PC-3 (cell line): ENCODE data around the gene ZBTB7C. TPM values are rescaled to one million over a fixed set of nuclear protein-coding genes. Genes with fewer than 3 reads are reported as not detected.

Experiments
- ATAC-seq: fragments of 200-7000 bp; cut with Tn5 transposase; 2 replicates; pipeline ENCODE4 v1.9.1; 2020; ENCODE audit warnings: mild to moderate bottlenecking, moderate library complexity
- BruUV-seq: library from RNA; stranded (reverse); fragments of 400-500 nt; replicated peaks from 2 replicates; lab custom pipeline; 2021; lab: Mats Ljungman, UMichigan
- CTCF ChIA-PET: fragments of 300-600 bp; sonication (Branson Sonifier 250); formaldehyde crosslinking; loops from one replicate; lab custom pipeline; 2022; ENCODE audit warnings: antibody characterized with exemption; lab: Charles Lee
- POLR2A ChIA-PET: fragments of 300-600 bp; sonication (Branson Sonifier 250); formaldehyde crosslinking; loops from one replicate; lab custom pipeline; 2022; ENCODE audit warnings: antibody characterized with exemption; ENCODE audit not compliant: unreplicated experiment; lab: Charles Lee
- DNase-seq: peaks from one replicate; pipeline ENCODE4 v3.0.0-alpha.2; 2015
- H2AFZ ChIP-seq: fragments of 300-600 bp; sonication (generic); 2 replicates; pipeline ENCODE4 v1.6.0; 2016; ENCODE audit warnings: antibody characterized with exemption, low read length
- H3F3A ChIP-seq: fragments of 300-600 bp; sonication (generic); one replicate; pipeline ENCODE4 v1.6.0; 2017; ENCODE audit warnings: antibody characterized with exemption, low read length, control low read depth, mild to moderate bottlenecking; ENCODE audit not compliant: unreplicated experiment
- H3K27ac ChIP-seq: fragments of 300-600 bp; sonication (generic); 2 replicates; pipeline ENCODE4 v1.5.1; 2016; ENCODE audit warnings: mild to moderate bottlenecking, low read length
- H3K27me3 ChIP-seq: fragments of 300-600 bp; sonication (generic); 2 replicates; pipeline ENCODE4 v1.6.1; 2016; ENCODE audit warnings: low read length, mixed read lengths
- H3K36me3 ChIP-seq: fragments of 300-600 bp; sonication (generic); 2 replicates; pipeline ENCODE4 v1.6.1; 2016; ENCODE audit warnings: low read depth, mixed run types, low read length, mixed read lengths
- H3K4me1 ChIP-seq: fragments of 300-600 bp; sonication (generic); 2 replicates; pipeline ENCODE4 v1.5.1; 2016; ENCODE audit warnings: low read length; ENCODE audit not compliant: insufficient read depth
- H3K4me2 ChIP-seq: fragments of 300-600 bp; sonication (generic); 2 replicates; pipeline ENCODE4 v1.6.0; 2016; ENCODE audit warnings: low read length
- H3K4me3 ChIP-seq: fragments of 300-600 bp; sonication (generic); 2 replicates; pipeline ENCODE4 v1.5.1; 2016; ENCODE audit warnings: mild to moderate bottlenecking, low read length, mixed read lengths
- H3K79me2 ChIP-seq: fragments of 300-600 bp; sonication (generic); 2 replicates; pipeline ENCODE4 v1.6.1; 2017; ENCODE audit warnings: low read length, mixed read lengths
- H3K9ac ChIP-seq: fragments of 300-600 bp; sonication (generic); 2 replicates; pipeline ENCODE4 v1.6.0; 2016; ENCODE audit warnings: mild to moderate bottlenecking, low read length
- H3K9me2 ChIP-seq: fragments of 300-600 bp; sonication (generic); replicated peaks from 2 replicates; pipeline ENCODE4 v1.6.1; 2016; ENCODE audit warnings: mixed run types, low read length, mixed read lengths
- H3K9me3 ChIP-seq: fragments of 300-600 bp; sonication (generic); 2 replicates; pipeline ENCODE4 v1.6.1; 2016; ENCODE audit warnings: low read length, mixed read lengths
- H4K20me1 ChIP-seq: fragments of 300-600 bp; sonication (generic); 2 replicates; pipeline ENCODE4 v1.6.1; 2016; ENCODE audit warnings: low read length, mixed read lengths
- EZH2 ChIP-seq: fragments of 300-600 bp; sonication (generic); IDR thresholded peaks from one replicate; pipeline ENCODE4 v1.6.1; 2017; ENCODE audit warnings: antibody characterized with exemption, mild to moderate bottlenecking, low read length; ENCODE audit not compliant: unreplicated experiment
- EZH2phosphoT487 ChIP-seq: fragments of 300-600 bp; sonication (generic); IDR thresholded peaks from 2 replicates; pipeline ENCODE4 v1.6.1; 2018; ENCODE audit warnings: mild to moderate bottlenecking, antibody characterized with exemption, low read length, borderline replicate concordance
- intact Hi-C: fragments of 100-400 bp; cut with micrococcal nuclease; formaldehyde crosslinking; loops from 2 replicates; pipeline ENCODE4 v1.9.0; 2023
- total RNA-seq: library from RNA; depleted of rRNA; stranded (reverse); fragments of >200 nt; gene quantifications from 2 replicates; pipeline ENCODE4 v1.2.3, GENCODE V29; 2014
- TF ChIP-seq, protein P1 (sequence below): fragments of 300-600 bp; sonication (generic); conservative IDR thresholded peaks from 2 replicates; pipeline ENCODE4 v1.5.1; 2017; ENCODE audit warnings: antibody characterized with exemption, low read depth, mild to moderate bottlenecking, low read length

The ZBTB7C gene
- total RNA-seq, 1 experiment from 2014 or later = 1.3 TPM

DNA sequence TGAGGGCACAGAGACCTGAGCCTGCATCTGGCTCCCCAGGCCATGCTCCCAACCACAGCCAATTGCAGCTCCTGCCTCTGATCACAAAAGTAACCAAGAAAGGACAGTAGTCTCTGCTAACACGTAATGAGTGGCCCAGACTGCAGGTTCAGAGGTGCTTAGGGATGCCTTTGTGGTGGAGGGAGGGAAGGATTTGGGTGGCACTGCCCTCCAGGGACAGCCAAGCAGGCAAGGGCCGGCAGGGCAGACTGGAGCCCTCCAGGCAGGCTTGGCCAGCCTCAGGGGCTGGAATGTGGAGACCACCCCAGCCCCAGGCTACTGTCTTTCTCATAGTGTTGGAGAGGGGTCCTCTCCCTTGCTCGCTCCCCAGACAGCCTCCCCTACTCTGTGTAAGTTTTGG lies 364.2 kb downstream of the ZBTB7C start:
- intact Hi-C loops = no loop called here
- POLR2A ChIA-PET = no interaction called here
- no TSS peak for BruUV-seq

DNA sequence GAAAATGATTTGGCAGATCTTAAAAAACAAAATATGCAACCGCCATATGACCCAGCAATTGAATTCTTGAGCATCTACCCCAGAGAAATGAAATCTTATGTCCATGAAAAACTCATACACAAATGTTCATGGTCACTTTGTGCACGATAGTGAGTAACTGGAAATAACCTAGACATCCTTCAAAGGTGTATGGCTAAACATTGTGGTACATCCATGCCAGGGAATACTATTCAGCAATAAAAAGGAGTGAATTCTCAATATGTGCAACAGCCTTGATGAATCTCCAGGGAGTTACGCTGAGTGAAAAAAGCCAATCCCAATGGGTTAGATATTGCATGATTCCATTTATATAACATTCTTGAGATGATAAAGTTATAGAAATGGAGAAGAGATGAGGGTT lies 366.0 kb downstream of the ZBTB7C start:
- no peaks in the 10 kb centered on the region for H3K4me1 ChIP-seq
- no peak for TF ChIP-seq EZH2phosphoT487
- TF ChIP-seq, protein P1, sequence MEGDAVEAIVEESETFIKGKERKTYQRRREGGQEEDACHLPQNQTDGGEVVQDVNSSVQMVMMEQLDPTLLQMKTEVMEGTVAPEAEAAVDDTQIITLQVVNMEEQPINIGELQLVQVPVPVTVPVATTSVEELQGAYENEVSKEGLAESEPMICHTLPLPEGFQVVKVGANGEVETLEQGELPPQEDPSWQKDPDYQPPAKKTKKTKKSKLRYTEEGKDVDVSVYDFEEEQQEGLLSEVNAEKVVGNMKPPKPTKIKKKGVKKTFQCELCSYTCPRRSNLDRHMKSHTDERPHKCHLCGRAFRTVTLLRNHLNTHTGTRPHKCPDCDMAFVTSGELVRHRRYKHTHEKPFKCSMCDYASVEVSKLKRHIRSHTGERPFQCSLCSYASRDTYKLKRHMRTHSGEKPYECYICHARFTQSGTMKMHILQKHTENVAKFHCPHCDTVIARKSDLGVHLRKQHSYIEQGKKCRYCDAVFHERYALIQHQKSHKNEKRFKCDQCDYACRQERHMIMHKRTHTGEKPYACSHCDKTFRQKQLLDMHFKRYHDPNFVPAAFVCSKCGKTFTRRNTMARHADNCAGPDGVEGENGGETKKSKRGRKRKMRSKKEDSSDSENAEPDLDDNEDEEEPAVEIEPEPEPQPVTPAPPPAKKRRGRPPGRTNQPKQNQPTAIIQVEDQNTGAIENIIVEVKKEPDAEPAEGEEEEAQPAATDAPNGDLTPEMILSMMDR = no peak
- no peak for TF ChIP-seq EZH2
- H3K9me3 ChIP-seq = no peaks in the 10 kb centered on the region
- H3K27ac ChIP-seq = no peak overlapping the region
- no peaks in the 10 kb centered on the region for H3K36me3 ChIP-seq
- POLR2A ChIA-PET = no interaction called here
- no peak overlapping the region for H3K9ac ChIP-seq
- BruUV-seq = no TSS peak
- no peaks in the 10 kb centered on the region for H3K27me3 ChIP-seq
- DNase-seq (no peak), ATAC-seq (no peak)
- intact Hi-C loops = no loop called here
- H4K20me1 ChIP-seq = no peaks in the 10 kb centered on the region
- no peak overlapping the region for H3K4me2 ChIP-seq
- H3F3A ChIP-seq = no peaks in the 10 kb centered on the region
- CTCF ChIA-PET = no interaction called here
- no peak overlapping the region for H2AFZ ChIP-seq
- H3K9me2 ChIP-seq = no peaks in the 10 kb centered on the region
- H3K79me2 ChIP-seq = no peaks in the 10 kb centered on the region
- H3K4me3 ChIP-seq = no peak overlapping the region

More for the DNA sequence above, 364.2 kb downstream of the ZBTB7C start:
- Histone ChIP-seq H3K4me2 (no peak overlapping the region), H2AFZ (no peak overlapping the region), H3K4me1 (no peaks in the 10 kb centered on the region), H3K4me3 (no peak overlapping the region), H3K27ac (no peak overlapping the region), H3K36me3 (no peaks in the 10 kb centered on the region), H3F3A (no peaks in the 10 kb centered on the region), H3K9ac (no peak overlapping the region), H3K79me2 (no peaks in the 10 kb centered on the region), H3K27me3 (no peaks in the 10 kb centered on the region), H4K20me1 (no peaks in the 10 kb centered on the region), H3K9me2 (no peaks in the 10 kb centered on the region), H3K9me3 (no peaks in the 10 kb centered on the region)
- DNase-seq (no peak), ATAC-seq (no peak)
- TF ChIP-seq EZH2phosphoT487 = no peak
- no peak for TF ChIP-seq EZH2
- TF ChIP-seq, protein P1 = no peak
- CTCF ChIA-PET = interaction anchor here (0.5 kb wide), 1 partner anchor 371 kb away, joined by 19 read pairs; no protein-coding TSS in a partner anchor

DNA sequence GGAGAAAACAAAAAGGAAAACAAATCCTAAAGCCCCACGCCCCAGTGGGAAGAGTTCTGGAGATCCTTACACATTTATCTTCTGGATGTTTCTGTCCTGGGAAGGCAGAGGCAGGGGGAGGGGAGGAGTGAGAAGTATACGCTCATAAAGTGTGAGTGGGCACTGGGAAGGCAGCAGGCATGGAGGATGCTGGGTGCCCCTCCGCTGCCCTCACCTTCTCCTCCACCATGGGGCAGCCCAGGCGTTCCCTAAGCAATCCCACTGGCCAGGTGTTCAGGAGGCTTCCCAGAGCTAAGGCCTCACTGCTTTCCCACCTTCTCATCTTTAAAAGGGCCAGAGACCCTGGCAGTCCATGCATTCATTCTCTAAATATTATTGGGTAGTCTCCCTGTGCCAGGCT lies 366.8 kb downstream of the ZBTB7C start:
- H3K27me3 ChIP-seq = no peaks in the 10 kb centered on the region
- H3K4me2 ChIP-seq = no peak overlapping the region
- CTCF ChIA-PET = no interaction called here
- no peaks in the 10 kb centered on the region for H3K9me3 ChIP-seq
- H2AFZ ChIP-seq = no peak overlapping the region
- TF ChIP-seq EZH2 (no peak), EZH2phosphoT487 (no peak)
- TF ChIP-seq, protein P1 = no peak
- H3K4me3 ChIP-seq = no peak overlapping the region
- BruUV-seq = no TSS peak
- no peaks in the 10 kb centered on the region for H4K20me1 ChIP-seq
- no peak overlapping the region for H3K27ac ChIP-seq
- intact Hi-C loops = no loop called here
- DNase-seq (no peak), ATAC-seq (no peak)
- no peak overlapping the region for H3K9ac ChIP-seq
- no peaks in the 10 kb centered on the region for H3K9me2 ChIP-seq
- H3F3A ChIP-seq = no peaks in the 10 kb centered on the region
- H3K36me3 ChIP-seq = no peaks in the 10 kb centered on the region
- H3K4me1 ChIP-seq = no peaks in the 10 kb centered on the region
- H3K79me2 ChIP-seq = no peaks in the 10 kb centered on the region
- POLR2A ChIA-PET = no interaction called here
